Measurements from ENCODE around the gene CDO1. TPM values are rescaled to one million over a fixed set of nuclear protein-coding genes. Genes with fewer than 3 reads are reported as not detected.

The CDO1 gene
- total RNA-seq, 6 donors from 2014 or later = 2.3 to 14.4 (median 6.9) TPM

DNA sequence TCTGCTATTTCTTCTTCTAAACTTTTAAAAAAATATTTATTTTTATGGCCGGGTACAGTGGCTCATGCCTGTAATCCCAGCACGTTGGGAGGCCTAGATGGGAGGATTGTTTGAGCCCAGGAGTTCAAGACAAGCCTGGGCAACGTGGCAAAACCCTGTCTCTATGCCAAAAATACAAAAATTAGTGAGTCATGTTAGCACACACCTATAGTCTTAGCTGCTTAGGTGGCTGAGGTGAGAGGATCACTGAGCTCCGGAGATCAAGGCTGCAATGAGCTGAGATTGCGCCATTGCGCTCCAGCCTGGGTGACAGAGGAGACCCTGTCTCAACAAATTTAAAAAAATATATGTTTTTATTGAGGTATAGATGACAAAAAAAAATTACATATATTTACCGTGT is 30.8 kb upstream of the CDO1 start:
- Histone ChIP-seq H3K4me3 (no peak overlapping the region), H3K27ac (no peak overlapping the region), H3K27me3 (no peaks in the 10 kb centered on the region), H3K9me3 (no peaks in the 10 kb centered on the region), H3K36me3 (no peaks in the 10 kb centered on the region), H3K4me1 (peaks cover 30 to 40% (median 32%) of the 10 kb centered on the region in 4 donors)
- ATAC-seq (ENCODE audit: low FRiP score in 2 of 2) = no peak
- 92 to 94% methylated on average over 7 of the region's 7 CpGs for WGBS, 2 donors
- no peak for DNase-seq
- no peak for TF ChIP-seq POLR2A (IDR thresholded peaks at IDR 0.05)
- no peak for TF ChIP-seq EP300 (IDR thresholded peaks at IDR 0.05)
- TF ChIP-seq, protein P1, sequence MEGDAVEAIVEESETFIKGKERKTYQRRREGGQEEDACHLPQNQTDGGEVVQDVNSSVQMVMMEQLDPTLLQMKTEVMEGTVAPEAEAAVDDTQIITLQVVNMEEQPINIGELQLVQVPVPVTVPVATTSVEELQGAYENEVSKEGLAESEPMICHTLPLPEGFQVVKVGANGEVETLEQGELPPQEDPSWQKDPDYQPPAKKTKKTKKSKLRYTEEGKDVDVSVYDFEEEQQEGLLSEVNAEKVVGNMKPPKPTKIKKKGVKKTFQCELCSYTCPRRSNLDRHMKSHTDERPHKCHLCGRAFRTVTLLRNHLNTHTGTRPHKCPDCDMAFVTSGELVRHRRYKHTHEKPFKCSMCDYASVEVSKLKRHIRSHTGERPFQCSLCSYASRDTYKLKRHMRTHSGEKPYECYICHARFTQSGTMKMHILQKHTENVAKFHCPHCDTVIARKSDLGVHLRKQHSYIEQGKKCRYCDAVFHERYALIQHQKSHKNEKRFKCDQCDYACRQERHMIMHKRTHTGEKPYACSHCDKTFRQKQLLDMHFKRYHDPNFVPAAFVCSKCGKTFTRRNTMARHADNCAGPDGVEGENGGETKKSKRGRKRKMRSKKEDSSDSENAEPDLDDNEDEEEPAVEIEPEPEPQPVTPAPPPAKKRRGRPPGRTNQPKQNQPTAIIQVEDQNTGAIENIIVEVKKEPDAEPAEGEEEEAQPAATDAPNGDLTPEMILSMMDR (IDR thresholded peaks at IDR 0.05) = no peak
- TF ChIP-seq POLR2AphosphoS5 (IDR thresholded peaks at IDR 0.05) = no peak

GRCh38 chr5:115844321-115844817 is 27.9 kb upstream of the CDO1 start:
- Histone ChIP-seq H3K36me3 (no peaks in the 10 kb centered on the region), H3K4me3 (no peak overlapping the region), H3K27ac (no peak overlapping the region), H3K27me3 (no peaks in the 10 kb centered on the region), H3K9me3 (no peaks in the 10 kb centered on the region), H3K4me1 (peaks cover 31 to 43% (median 33%) of the 10 kb centered on the region in 4 donors)
- DNase-seq (no peak), ATAC-seq (ENCODE audit: low FRiP score in 2 of 2) (no peak)
- TF ChIP-seq POLR2AphosphoS5 (IDR thresholded peaks at IDR 0.05) (no peak), POLR2A (IDR thresholded peaks at IDR 0.05) (no peak), EP300 (IDR thresholded peaks at IDR 0.05) (no peak)
- TF ChIP-seq, protein P1 (IDR thresholded peaks at IDR 0.05) = no peak
- WGBS, 2 donors = 64 to 70% methylated on average over 7 of the region's 7 CpGs

DNA sequence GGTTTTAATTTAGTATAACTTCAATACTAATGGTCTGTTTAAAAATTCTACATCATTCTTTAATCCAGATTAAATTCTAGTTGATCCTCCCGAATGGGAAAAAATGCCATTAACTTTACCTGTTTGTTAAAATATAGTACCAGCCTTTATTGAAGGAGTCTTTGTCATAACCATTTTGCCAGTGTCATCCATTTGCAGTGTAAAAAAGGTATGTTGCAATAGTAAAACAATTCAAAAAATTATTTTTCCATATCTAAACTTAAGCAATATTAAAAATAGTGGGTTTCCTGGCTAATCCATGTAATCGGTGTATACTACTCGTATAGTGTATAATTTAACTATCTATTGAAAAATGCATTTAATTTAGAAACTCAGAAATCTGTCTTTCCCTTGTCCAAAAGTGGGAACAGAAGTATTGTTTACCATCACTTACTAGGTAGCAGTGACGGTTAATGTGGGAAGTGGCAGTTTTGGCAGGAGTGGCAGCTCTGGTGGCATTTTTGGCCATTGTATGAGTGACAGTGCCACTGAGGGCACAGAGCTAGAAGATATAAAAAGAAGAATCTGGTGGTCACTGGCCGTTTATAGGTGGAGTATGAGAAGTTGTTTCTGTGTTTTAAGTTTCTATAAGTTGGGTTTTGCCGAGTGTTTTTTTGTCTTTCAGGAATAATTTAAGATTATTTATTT is 27.1 kb upstream of the CDO1 start:
- Histone ChIP-seq H3K27me3 (no peaks in the 10 kb centered on the region), H3K4me1 (peaks cover 38 to 51% (median 39%) of the 10 kb centered on the region in 4 donors), H3K9me3 (no peaks in the 10 kb centered on the region), H3K27ac (no peak overlapping the region), H3K4me3 (peak overlapping the region in 3 of 4 donors; percentile 78 to 93 (median 81)), H3K36me3 (no peaks in the 10 kb centered on the region)
- TF ChIP-seq POLR2A (IDR thresholded peaks at IDR 0.05) = no peak
- no peak for TF ChIP-seq POLR2AphosphoS5 (IDR thresholded peaks at IDR 0.05)
- no peak for TF ChIP-seq EP300 (IDR thresholded peaks at IDR 0.05)
- TF ChIP-seq, protein P1 (IDR thresholded peaks at IDR 0.05) = no peak
- no peak for DNase-seq
- no peak for ATAC-seq (ENCODE audit: low FRiP score in 2 of 2)
- 56 to 58% methylated on average over 6 of the region's 6 CpGs for WGBS, 2 donors

DNA sequence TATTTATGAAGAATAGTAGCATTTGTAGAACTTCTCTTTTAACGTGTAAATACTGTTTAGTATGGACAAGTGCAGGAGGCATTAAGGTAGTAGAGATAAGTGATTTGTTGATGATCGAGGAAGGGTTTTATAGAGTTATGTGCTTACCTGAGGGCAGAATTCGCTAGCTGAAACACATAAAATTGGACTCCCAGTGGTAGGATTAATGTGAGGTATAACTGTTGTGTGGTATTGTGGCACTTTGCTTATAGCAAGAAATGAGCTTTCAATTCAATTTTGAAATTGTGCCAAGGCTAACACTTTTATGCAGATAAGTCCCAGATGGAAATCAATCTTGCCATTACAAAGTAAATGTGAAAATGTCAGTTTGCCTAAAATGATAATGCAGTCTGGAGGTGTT is 26.5 kb upstream of the CDO1 start:
- Histone ChIP-seq H3K4me3 (peak overlapping the region; percentile 77 to 93 (median 80)), H3K9me3 (no peaks in the 10 kb centered on the region), H3K27me3 (no peaks in the 10 kb centered on the region), H3K36me3 (no peaks in the 10 kb centered on the region), H3K4me1 (peaks cover 44 to 57% (median 46%) of the 10 kb centered on the region in 4 donors), H3K27ac (peak overlapping the region in 1 of 4 donors; percentile 96)
- WGBS, 2 donors = 10 to 11% methylated on average over 3 of the region's 3 CpGs
- ATAC-seq (ENCODE audit: low FRiP score in 2 of 2) (no peak), DNase-seq (no peak)
- no peak for TF ChIP-seq POLR2A (IDR thresholded peaks at IDR 0.05)
- TF ChIP-seq POLR2AphosphoS5 (IDR thresholded peaks at IDR 0.05) = no peak
- TF ChIP-seq EP300 (IDR thresholded peaks at IDR 0.05) = no peak
- TF ChIP-seq, protein P1 (IDR thresholded peaks at IDR 0.05) = no peak

Measured in upper lobe of left lung (tissue), 6 donors.